Ovary (tissue), 9 donors: ENCODE results near the gene SSRP1. TPM values are rescaled to one million over a fixed set of nuclear protein-coding genes. Genes with fewer than 3 reads are reported as not detected.
A peak's percentile ranks its signal among the peaks of the same experiment; 100 is the strongest.

Experiments used
- DNase-seq, 5 donors: peaks; one replicate each; pipeline ENCODE4 v3.0.0-alpha.2; 2019 to 2020
- H3K27ac ChIP-seq, 2 donors: fragments of 200-600 bp; one replicate each; pipeline versions ENCODE4 v1.5.1 to v1.8.0; 2019 to 2022
- H3K27me3 ChIP-seq: fragments of 200-600 bp; one replicate; pipeline ENCODE4 v1.8.0; 2022
- H3K36me3 ChIP-seq: fragments of 200-600 bp; sonication (generic); one replicate; pipeline ENCODE4 v1.5.1; 2019
- H3K4me1 ChIP-seq: one replicate; pipeline ENCODE4 v1.8.1; 2013; ENCODE audit warnings: mild to moderate bottlenecking, moderate library complexity; ENCODE audit not compliant: insufficient read depth
- H3K4me3 ChIP-seq: fragments of 200-600 bp; sonication (generic); one replicate; pipeline ENCODE4 v1.5.1; 2017
- H3K9me3 ChIP-seq, 2 donors: fragments of 200-600 bp in 1 of 2; sonication (generic) in 1 of 2; one replicate each; pipeline versions ENCODE4 v1.5.1 to v1.8.1; 2013 to 2019; ENCODE audit warnings: mild to moderate bottlenecking in 1 of 2, moderate library complexity in 1 of 2
- CTCF ChIP-seq, 3 donors: fragments of 450-650 bp in 2 of 3; fragments of 200-600 bp in 1 of 3; IDR thresholded peaks; one replicate each; pipeline versions ENCODE4 v1.5.1 to v1.8.0; 2016 to 2022; ENCODE audit warnings: antibody characterized with exemption in 3 of 3, mild to moderate bottlenecking in 1 of 3
- EP300 ChIP-seq: sonication (generic); formaldehyde crosslinking; IDR thresholded peaks from one replicate; pipeline ENCODE4 v1.6.1; 2017; ENCODE audit warnings: antibody characterized with exemption
- POLR2A ChIP-seq: fragments of 450-650 bp; IDR thresholded peaks from one replicate; pipeline ENCODE4 v1.6.1; 2017; ENCODE audit warnings: antibody characterized with exemption, mild to moderate bottlenecking, moderate library complexity
- WGBS, 3 donors: extraction: QIAGEN DNeasy Blood & Tissue Kit in 1 of 3; methylation state at CpG; one replicate each; pipeline versions ENCODE4 v1.1.5 to v1.1.7; 2013 to 2017; 5-methylcytosine and 5-hydroxymethylcytosine counted together
- intact Hi-C, 4 donors: fragments of 100-400 bp; cut with DNase I; formaldehyde crosslinking; loops; one replicate each; pipeline versions ENCODE4 v1.11.0 to v1.15.1; 2022 to 2023
- polyA plus RNA-seq, 2 donors: library from polyadenylated mRNA; stranded (reverse); fragments of 200-250 nt in 1 of 2; fragments of 350-450 nt in 1 of 2; fragmentation: Illumina TruSeq in 1 of 2; extraction: RNeasy Lipid Tissue Mini Kit (QIAGEN cat#74804) in 1 of 2; gene quantifications; one replicate each; pipeline ENCODE4 v1.2.3, GENCODE V29; 2013 to 2014
- total RNA-seq, 7 donors: library from RNA; depleted of rRNA in 2 of 7; stranded (reverse); fragments of >200 nt in 2 of 7; fragmentation: NEBNext Ultra II Directional in 3 of 7; extraction: Animal tissue kit (Norgen Biotek cat#: 25700) in 3 of 7; gene quantifications; one replicate each; pipeline versions ENCODE4 v1.1.0 to v1.2.4, GENCODE V29; 2016 to 2023
- donor health status: DM: no; HTN: no; CAD: no; lungs with moderate emphysema.
- donor health status: DM: no; HTN: no; CAD: no.
- donor health status: Bipolar disorder and iron deficiency.
- donor health status: DM: yes; HTN: yes; CAD: no.
- donor health status: DM: no; HTN: no; CAD: no.
- donor health status: DM: yes; HTN: yes; CAD: no.

Gene SSRP1
- total and polyA plus RNA-seq, 9 donors = 43.3 to 134 (median 87.7) TPM

GRCh38 chr11:57336111-57336666, 497 bp upstream of the SSRP1 start:
- intact Hi-C loops = loop anchor here in 2 of 4 donors (5.0 to 10.0 kb wide), 2 partner anchors 86 to 89 kb away; partner anchors contain the start of gene SLC43A3 (in 1 of the 2)
- DNase-seq = peak in 1 of 5 donors; percentile 24
- TF ChIP-seq EP300 (no peak), POLR2A (no peak), CTCF (IDR thresholded peaks at IDR 0.05) (no peak)

GRCh38 chr11:57335023-57335342, 709 bp downstream of the SSRP1 start:
- H3K4me3 ChIP-seq = peak overlapping the region; percentile 83
- H3K4me1 ChIP-seq = peaks cover 6% of the 10 kb centered on the region
- no peaks in the 10 kb centered on the region for H3K36me3 ChIP-seq
- intact Hi-C loops = loop anchor here in 2 of 4 donors (5.0 to 10.0 kb wide), 2 partner anchors 87 to 90 kb away; partner anchors contain the start of gene SLC43A3 (in 1 of the 2)
- TF ChIP-seq CTCF (IDR thresholded peaks at IDR 0.05) = no peak
- TF ChIP-seq POLR2A = no peak
- no peak for TF ChIP-seq EP300
- 3 to 7% (median 3%) methylated on average over 7 of the region's 7 CpGs for WGBS, 3 donors
- H3K9me3 ChIP-seq = no peaks in the 10 kb centered on the region
- peak overlapping the region; percentile 82 to 84 for H3K27ac ChIP-seq
- no peak for DNase-seq
- H3K27me3 ChIP-seq = no peaks in the 10 kb centered on the region

More at GRCh38 chr11:57336111-57336666, 497 bp upstream of the SSRP1 start:
- Histone ChIP-seq H3K4me3 (peak overlapping the region; percentile 83), H3K27ac (peak overlapping the region; percentile 82 to 84), H3K4me1 (peaks cover 6% of the 10 kb centered on the region), H3K36me3 (no peaks in the 10 kb centered on the region), H3K9me3 (no peaks in the 10 kb centered on the region), H3K27me3 (no peaks in the 10 kb centered on the region)
- WGBS, 3 donors = 14 to 15% (median 15%) methylated on average over 12 of the region's 12 CpGs

GRCh38 chr11:57332694-57333440, 2.8 kb downstream of the SSRP1 start:
- no peak overlapping the region for H3K27ac ChIP-seq
- no peak overlapping the region for H3K4me3 ChIP-seq
- H3K36me3 ChIP-seq = no peaks in the 10 kb centered on the region
- 83 to 90% (median 89%) methylated on average over 11 of the region's 11 CpGs for WGBS, 3 donors
- intact Hi-C loops = loop anchor here in 1 of 4 donors (10.0 kb wide), 1 partner anchor 92 kb away; the partner anchor contains the start of gene SLC43A3
- DNase-seq = no peak
- no peak for TF ChIP-seq CTCF (IDR thresholded peaks at IDR 0.05)
- no peak for TF ChIP-seq POLR2A
- H3K4me1 ChIP-seq = peaks cover 6% of the 10 kb centered on the region
- no peaks in the 10 kb centered on the region for H3K9me3 ChIP-seq
- no peaks in the 10 kb centered on the region for H3K27me3 ChIP-seq

- Histone ChIP-seq H3K4me3 (no peak overlapping the region), H3K36me3 (no peaks in the 10 kb centered on the region), H3K4me1 (peaks cover 6% of the 10 kb centered on the region), H3K9me3 (no peaks in the 10 kb centered on the region), H3K27me3 (no peaks in the 10 kb centered on the region), H3K27ac (no peak overlapping the region)
- intact Hi-C loops = loop anchor here in 1 of 4 donors (10.0 kb wide), 1 partner anchor 93 kb away; the partner anchor contains the start of gene SLC43A3
- DNase-seq = no peak
- 89 to 93% (median 91%) methylated on average over 14 of the region's 14 CpGs for WGBS, 3 donors
- TF ChIP-seq POLR2A = no peak
- no peak for TF ChIP-seq EP300
- no peak for TF ChIP-seq CTCF (IDR thresholded peaks at IDR 0.05)
Observed at GRCh38 chr11:57331720-57332119, 4.0 kb downstream of the SSRP1 start.
